ENCODE results near the gene TMCO1. TPM values are rescaled to one million over a fixed set of nuclear protein-coding genes. Genes with fewer than 3 reads are reported as not detected.

Gene TMCO1
- total RNA-seq, 4 donors from 2014 or later = 46.7 to 110 (median 49.2) TPM

DNA sequence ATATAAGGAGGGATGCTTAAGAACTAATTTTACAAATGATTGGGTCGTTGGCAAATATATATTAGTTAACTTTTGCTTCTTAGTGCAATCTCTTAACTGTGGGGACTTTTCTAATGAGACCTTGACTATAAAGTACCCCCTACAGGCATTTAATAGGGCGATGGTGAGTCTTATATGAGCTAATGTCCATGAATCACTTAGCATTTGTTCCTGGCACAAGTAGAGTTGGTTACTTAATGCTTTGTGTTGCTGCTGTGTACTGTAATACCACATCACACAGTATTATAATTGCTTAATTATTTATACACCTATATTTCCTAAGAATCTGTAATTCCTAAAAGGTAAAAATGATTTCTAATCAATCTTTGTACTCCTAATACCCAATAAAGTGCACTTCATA, 25.3 kb upstream of the TMCO1 start:
- TF ChIP-seq, protein P1, sequence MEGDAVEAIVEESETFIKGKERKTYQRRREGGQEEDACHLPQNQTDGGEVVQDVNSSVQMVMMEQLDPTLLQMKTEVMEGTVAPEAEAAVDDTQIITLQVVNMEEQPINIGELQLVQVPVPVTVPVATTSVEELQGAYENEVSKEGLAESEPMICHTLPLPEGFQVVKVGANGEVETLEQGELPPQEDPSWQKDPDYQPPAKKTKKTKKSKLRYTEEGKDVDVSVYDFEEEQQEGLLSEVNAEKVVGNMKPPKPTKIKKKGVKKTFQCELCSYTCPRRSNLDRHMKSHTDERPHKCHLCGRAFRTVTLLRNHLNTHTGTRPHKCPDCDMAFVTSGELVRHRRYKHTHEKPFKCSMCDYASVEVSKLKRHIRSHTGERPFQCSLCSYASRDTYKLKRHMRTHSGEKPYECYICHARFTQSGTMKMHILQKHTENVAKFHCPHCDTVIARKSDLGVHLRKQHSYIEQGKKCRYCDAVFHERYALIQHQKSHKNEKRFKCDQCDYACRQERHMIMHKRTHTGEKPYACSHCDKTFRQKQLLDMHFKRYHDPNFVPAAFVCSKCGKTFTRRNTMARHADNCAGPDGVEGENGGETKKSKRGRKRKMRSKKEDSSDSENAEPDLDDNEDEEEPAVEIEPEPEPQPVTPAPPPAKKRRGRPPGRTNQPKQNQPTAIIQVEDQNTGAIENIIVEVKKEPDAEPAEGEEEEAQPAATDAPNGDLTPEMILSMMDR (IDR thresholded peaks at IDR 0.05; ENCODE audit: low read depth) = no peak

DNA sequence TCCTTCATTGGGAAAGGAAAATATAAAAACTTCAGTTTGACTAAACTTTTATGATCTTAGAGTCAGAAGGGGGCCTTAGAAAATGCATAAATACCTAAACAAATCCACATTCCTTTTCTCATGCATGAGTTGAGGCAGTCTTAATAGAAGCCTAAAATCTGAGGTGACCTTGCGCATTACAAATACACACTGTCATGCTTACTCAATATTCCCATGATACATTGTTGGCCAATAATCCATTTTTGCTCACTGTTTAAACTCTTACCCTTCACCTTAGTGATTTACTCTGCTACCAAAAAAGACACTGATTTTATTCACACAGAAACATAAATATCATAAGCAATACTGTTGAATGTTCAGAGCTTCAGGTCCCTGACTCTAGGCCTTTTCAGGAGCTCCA, 19.1 kb upstream of the TMCO1 start:
- TF ChIP-seq, protein P1 (IDR thresholded peaks at IDR 0.05; ENCODE audit: low read depth) = no peak

- TF ChIP-seq, protein P1 (IDR thresholded peaks at IDR 0.05; ENCODE audit: low read depth) = no peak
Measured at GRCh38 chr1:165773324-165773965, 4.8 kb upstream of the TMCO1 start.

DNA sequence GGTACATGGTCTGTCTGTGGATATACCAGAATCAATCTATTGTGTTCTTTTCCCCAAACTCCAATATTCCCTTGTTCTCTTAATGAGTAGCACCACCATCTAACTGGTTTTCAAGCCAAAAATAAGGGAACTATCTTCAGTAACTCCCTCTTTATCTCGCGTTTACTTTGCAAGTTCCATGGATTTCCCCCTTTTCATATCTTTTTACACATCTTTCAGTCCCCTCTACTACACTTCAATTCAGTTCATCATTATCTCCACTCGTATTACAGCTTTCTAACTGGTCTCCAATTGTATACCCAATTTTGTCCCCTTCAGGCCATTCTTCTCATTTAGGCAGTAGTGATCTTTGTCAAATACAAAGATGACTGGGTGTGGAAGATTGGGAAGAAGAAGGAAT, 4.1 kb upstream of the TMCO1 start:
- TF ChIP-seq, protein P1 (IDR thresholded peaks at IDR 0.05; ENCODE audit: low read depth) = no peak

DNA sequence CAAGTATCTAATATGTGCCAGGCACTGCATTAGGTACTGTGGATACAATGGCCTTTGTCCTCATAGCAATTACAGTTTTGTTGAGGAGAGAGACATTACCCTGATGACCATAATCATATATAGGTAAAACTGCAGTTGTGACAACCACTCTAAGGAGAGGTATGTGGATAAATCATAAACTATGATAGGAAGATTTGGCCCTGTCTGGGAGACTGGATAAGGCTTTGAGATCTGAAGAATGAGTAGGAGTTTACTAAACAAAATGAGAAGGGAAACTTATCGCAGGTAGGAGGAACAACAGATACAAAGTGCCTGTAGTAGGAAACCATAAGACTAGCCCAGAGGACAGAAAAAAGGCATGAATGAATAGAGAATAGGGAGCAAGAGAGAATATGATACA, 4.4 kb downstream of the TMCO1 start:
- TF ChIP-seq, protein P1 (IDR thresholded peaks at IDR 0.05; ENCODE audit: low read depth) = no peak

DNA sequence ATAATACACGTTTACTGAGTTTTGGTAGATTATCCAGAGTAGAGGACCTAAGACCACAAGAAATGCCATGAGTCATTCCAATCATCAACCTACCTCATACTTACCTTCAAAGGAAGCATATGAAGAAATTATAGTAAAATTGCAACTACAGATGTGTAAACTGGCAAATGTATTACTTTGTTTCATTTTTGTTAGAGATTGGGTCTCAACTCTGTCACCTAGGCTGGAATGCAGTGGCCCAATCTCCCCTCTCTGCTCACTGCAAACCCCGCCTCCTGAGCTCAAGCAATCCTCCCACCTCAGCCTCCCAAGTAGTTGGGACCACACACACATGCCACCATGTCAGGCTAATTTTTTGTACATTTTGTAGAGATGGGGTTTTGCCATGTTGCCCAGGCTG, 5.2 kb downstream of the TMCO1 start:
- TF ChIP-seq, protein P1 (IDR thresholded peaks at IDR 0.05; ENCODE audit: low read depth) = no peak

DNA sequence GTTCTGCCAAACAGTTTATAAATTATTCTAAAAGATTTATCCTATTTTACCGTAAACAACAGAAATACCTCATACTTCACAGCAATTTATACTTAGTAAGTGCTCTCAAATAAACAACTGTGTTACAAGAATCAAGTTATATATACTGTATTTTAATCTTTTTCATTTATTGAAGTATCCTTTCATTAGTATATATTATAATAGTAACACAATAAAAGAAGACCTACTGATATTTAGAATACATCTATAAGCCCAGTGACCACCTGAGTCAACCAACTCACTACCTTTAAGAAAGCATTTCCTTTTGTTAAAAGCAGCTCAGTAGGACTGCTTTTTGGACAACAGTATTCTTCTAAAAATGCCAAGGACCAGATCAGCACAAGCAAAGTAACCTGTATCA, 5.9 kb downstream of the TMCO1 start:
- TF ChIP-seq, protein P1 (IDR thresholded peaks at IDR 0.05; ENCODE audit: low read depth) = no peak
